Measurements from ENCODE around the gene TPH2.

DNA sequence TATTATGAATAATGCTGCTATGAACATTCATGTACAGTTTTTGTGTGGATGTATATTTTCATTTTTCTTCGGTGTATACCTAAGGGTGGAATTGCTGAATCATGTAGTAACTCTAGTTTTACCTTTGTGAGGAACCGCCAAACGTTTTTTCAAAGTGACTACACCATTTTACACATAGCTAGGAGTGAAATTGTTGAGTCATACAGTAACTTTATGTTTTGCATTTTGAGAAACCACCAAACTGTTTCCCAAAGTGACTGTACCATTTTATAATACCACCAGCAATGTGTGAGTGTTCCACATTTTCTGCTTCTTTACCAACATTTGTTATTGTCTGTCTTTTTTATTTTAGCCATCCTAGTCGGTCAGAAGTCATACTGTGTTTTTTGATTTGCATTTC, 3.1 kb upstream of the TPH2 start:
- no peak for TF ChIP-seq POLR2AphosphoS5 (IDR thresholded peaks at IDR 0.05; ENCODE audit: low read depth, low read length)
- TF ChIP-seq POU2F2 (IDR thresholded peaks at IDR 0.05; ENCODE audit: low read depth, low read length), result no peak; the same call in 1 of the 2 replicates
- no peak for TF ChIP-seq POLR2A (IDR thresholded peaks at IDR 0.05; ENCODE audit: low read depth, low read length)
- TF ChIP-seq TAF1 (IDR thresholded peaks at IDR 0.05; ENCODE audit: low read depth, low read length), result no peak
- 0 out of 2 replicates have a peak, but pooled peaks have one; percentile 12 for TF ChIP-seq SPI1 (IDR thresholded peaks at IDR 0.05; ENCODE audit: low read depth, low read length)

Data from GM12891 (cell line).